Measurements from ENCODE around the gene PSRC1.
"Not testable (repeated sequence)": the region's sequence is repeated elsewhere in the genome, so short reads cannot be mapped to it uniquely, and the experiment has no call there.

Gene PSRC1

GRCh38 chr1:109295712-109296415, 12.9 kb upstream of the PSRC1 start:
- no peak for TF ChIP-seq CTCF (IDR thresholded peaks at IDR 0.05; ENCODE audit: low read depth, low read length, missing control alignments)
- DNase-seq (ENCODE audit: low read depth): no peak
- no peak overlapping the region for H3K4me3 ChIP-seq (ENCODE audit: low read depth, low read length)

- no peak for TF ChIP-seq CTCF (IDR thresholded peaks at IDR 0.05; ENCODE audit: low read depth, low read length, missing control alignments)
- DNase-seq (ENCODE audit: low read depth): no peak
- no peak overlapping the region for H3K4me3 ChIP-seq (ENCODE audit: low read depth, low read length)
Measured at GRCh38 chr1:109294481-109294880, 11.5 kb upstream of the PSRC1 start.

GRCh38 chr1:109293026-109293425, 10.1 kb upstream of the PSRC1 start:
- no peak for TF ChIP-seq CTCF (IDR thresholded peaks at IDR 0.05; ENCODE audit: low read depth, low read length, missing control alignments)
- DNase-seq (ENCODE audit: low read depth): no peak
- H3K4me3 ChIP-seq (ENCODE audit: low read depth, low read length): no peak overlapping the region

GRCh38 chr1:109292364-109292763, 9.4 kb upstream of the PSRC1 start:
- DNase-seq (ENCODE audit: low read depth): no peak
- TF ChIP-seq CTCF (IDR thresholded peaks at IDR 0.05; ENCODE audit: low read depth, low read length, missing control alignments): no peak
- no peak overlapping the region for H3K4me3 ChIP-seq (ENCODE audit: low read depth, low read length)

- TF ChIP-seq CTCF (IDR thresholded peaks at IDR 0.05; ENCODE audit: low read depth, low read length, missing control alignments): no peak
- DNase-seq (ENCODE audit: low read depth): no peak
- no peak overlapping the region for H3K4me3 ChIP-seq (ENCODE audit: low read depth, low read length)
Measured at GRCh38 chr1:109290998-109291397, 8.1 kb upstream of the PSRC1 start.

GRCh38 chr1:109290137-109290536, 7.2 kb upstream of the PSRC1 start:
- DNase-seq (ENCODE audit: low read depth): no peak
- no peak for TF ChIP-seq CTCF (IDR thresholded peaks at IDR 0.05; ENCODE audit: low read depth, low read length, missing control alignments)
- H3K4me3 ChIP-seq (ENCODE audit: low read depth, low read length): no peak overlapping the region

GRCh38 chr1:109286762-109287161, 3.8 kb upstream of the PSRC1 start:
- not testable (repeated sequence) for DNase-seq (ENCODE audit: low read depth); H3K4me3 ChIP-seq (ENCODE audit: low read depth, low read length)
